HG02938 (cell line): Measurements from ENCODE around the gene ZNF19.
"Not testable (repeated sequence)": the region's sequence is repeated elsewhere in the genome, so short reads cannot be mapped to it uniquely, and the experiment has no call there.

Experiments
- ATAC-seq: cut with Tn5 transposase; IDR thresholded peaks from one replicate; pipeline ENCODE4 v1.9.1; 2021; ENCODE audit warnings: mild to moderate bottlenecking, moderate library complexity; ENCODE audit not compliant: unreplicated experiment

The ZNF19 gene

DNA sequence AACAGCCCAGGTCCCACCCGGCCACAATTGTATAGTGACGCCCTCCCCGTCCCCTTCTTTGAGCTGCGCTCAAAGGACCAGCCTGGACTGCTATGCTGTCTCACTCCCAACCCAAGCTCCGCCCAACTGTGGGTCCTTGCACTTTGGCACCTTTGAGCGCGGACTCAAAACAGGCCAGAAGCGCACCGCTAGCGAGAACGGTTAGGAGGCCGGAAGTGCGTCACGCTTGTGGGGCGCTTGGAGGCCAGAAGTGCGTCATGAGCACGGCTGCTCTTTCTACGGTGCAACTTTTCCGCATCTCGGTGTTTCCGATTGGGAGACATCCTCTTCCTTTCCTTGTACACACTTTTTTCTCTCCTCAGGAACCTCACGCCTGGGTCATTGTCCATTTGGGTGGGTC is at the start of gene ZNF19:
TSS of gene ZNF19 (minus strand) at position 203 of the 400 bp plus-strand sequence. CDS start 7,210 bp downstream, outside the sequence.
- ATAC-seq: no peak

DNA sequence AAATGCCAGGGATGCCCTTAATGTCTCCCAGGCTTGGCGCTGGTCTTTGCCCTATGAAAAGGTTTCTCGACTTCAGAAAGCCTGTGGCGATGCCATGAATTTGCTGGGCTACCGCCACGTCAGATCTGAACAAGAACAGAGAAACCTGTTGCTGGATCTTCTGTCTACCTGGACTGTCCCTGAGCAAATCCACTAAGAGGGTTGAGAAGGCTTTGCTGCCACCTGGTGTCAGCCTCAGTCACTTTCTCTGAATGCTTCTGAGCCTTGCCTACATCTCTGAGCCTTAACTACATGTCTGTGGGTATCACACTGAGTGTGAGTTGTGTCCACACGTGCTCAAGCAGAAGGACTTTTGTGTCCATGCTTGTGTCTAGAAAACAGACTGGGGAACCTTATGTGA is 48.5 kb upstream of the ZNF19 start:
- no peak for ATAC-seq

DNA sequence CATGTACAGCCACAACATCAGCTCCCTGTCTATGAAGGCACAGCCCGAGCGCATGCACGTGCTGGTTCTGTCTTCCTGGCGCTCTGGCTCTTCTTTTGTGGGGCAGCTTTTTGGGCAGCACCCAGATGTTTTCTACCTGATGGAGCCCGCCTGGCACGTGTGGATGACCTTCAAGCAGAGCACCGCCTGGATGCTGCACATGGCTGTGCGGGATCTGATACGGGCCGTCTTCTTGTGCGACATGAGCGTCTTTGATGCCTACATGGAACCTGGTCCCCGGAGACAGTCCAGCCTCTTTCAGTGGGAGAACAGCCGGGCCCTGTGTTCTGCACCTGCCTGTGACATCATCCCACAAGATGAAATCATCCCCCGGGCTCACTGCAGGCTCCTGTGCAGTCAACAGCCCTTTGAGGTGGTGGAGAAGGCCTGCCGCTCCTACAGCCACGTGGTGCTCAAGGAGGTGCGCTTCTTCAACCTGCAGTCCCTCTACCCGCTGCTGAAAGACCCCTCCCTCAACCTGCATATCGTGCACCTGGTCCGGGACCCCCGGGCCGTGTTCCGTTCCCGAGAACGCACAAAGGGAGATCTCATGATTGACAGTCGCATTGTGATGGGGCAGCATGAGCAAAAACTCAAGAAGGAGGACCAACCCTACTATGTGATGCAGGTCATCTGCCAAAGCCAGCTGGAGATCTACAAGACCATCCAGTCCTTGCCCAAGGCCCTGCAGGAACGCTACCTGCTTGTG is 47.8 kb upstream of the ZNF19 start:
- ATAC-seq: no peak

DNA sequence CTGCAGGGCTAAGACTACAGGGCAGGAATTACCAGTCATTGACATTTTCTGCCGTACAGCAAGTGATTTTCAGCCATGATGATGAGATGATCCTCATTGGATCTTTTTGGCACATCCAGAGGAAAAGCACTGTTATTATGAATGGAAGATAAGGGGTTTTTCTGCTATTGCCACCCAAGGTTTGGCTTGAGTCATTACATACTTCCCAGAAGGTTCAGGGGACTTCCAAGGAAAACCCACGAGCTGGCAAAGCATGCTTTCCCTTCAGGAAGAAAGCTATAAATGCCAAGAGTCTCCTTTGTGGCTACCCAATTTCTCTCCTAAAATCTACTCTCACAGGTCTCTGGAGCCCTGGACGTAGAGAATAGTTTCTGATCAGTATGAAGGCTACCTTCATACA is 43.2 kb upstream of the ZNF19 start:
- ATAC-seq: no peak

DNA sequence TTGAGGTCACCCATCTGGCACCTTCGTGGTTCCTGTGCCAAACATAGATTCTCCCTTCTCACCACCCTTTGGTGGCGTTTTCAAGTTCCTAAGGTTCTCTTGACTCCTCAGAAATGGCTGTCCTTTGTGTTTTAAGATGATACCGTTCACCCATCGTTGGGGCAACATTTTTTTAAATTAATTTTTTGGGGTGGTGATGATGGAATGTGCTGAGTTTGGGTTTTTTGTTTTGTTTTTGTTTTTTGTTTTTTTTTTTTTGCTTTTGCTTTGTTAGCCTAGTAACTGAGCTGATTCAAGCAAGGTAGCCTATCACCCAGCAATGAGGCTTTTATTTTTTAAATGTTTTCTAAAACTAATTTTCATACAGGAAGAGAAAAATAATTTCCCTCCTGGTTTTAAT is 39.7 kb upstream of the ZNF19 start:
- no peak for ATAC-seq

DNA sequence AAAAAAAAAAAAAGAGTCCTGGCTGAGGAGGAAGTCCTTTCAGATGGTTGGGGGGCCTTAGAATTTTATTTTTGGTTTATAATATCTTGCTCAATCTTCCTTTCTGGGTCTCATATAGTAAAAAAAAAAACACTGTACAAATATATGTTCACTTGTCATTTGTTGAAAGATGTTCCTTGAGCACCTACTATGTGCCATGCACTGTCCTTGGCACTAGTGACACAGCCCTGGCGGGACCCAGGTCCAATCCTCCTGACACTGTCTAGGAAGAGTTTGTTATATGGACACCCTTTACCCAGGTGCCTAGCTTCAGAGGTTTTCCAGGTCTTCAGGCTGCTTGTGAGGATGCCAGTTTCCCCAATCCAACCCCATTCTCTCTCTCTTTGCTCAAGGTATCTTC is 39.1 kb upstream of the ZNF19 start:
- no peak for ATAC-seq

DNA sequence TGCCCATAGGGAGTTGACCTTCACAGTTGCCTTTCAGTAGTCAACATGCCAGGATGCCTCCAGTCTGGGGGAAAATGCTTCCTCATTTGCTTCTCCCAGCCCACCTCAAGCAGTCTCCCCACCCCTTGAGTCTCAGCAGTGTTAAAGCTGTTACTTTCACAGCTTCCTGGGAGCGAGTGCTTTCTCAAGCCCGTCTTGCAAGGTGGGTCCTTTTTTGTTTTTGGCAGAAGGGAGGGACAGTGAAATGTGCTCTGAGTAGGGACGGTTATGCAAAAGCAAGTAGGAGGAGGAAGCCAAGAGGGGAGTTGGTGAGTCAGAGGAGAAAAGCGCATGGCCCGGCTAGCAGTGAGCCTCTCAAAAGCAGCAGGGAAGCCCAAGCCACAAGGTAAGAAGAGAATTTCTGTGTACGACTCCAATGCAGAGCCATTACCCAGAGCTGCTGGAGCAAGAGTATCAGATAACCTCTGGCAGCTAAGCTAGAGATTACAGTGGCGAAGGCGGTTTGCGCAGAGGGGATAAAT is 37.0 kb upstream of the ZNF19 start, which contains the start of gene CHST4:
TSS of gene CHST4 (plus strand) at position 316 of the 521 bp plus-strand sequence. CDS start 10,252 bp downstream, outside the sequence.
- no peak for ATAC-seq

DNA sequence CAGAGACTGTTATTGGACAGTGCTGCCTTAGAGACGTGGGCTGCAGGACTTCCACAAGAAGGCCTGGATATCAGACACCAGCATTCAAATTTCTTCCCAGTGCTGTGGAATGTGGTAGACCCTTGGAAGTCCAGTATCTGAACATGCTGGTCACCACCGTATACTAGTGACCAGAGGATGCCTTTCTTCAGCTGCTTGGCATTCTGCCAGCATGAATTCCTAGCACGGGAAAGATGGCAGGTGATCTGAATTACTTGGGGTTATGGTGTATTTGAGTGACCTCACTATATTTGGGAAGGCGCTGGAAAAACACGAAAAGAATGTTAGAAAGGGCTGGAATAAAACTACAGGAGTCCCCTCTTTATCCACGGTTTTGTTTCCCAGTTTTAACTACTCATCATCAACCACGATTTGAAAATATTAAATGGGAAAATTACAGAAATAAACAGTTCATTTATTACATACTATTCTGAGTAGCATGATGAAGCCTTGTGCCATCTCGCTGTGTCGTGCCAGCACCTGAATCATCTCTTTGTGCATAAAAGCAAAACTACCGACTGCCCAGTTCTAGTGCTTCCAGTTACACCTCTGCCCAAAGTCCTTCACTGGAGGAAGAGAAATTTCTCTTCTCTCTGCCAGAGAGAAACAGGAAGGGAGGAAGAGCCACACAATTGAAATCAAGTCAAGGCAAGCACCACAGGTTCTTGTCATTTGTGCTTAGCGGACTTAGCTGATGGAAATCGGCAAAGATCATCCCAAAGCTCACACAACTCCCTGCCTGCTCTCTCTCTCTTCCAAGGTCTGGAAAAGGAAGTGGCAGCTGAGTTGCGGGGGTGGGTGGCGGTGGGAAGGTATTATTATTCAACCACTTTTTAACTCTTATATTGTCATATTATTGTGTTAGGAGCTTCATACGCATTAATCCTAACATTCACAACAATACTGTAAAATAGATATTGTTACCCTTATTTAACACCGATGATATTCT is 35.7 kb upstream of the ZNF19 start:
- no peak for ATAC-seq

DNA sequence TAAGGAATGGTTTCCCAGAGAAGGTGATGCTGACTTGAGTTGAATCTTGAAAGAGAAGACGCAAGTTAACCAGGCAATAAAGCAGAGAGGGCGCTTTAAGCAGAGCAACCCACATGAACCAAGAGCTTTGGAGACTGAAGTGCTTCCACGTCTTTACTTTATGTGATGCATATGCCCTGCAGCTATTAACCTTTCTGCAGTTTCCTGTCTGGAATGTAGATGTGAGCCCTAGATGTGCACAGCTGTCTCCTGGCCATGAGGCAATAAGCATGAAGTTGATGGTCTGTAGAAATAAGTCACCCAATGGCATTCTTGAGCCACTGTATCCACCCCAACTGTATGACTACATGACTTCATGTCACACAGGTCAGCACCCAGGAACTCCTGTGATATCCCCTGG is 31.4 kb upstream of the ZNF19 start:
- ATAC-seq: no peak

DNA sequence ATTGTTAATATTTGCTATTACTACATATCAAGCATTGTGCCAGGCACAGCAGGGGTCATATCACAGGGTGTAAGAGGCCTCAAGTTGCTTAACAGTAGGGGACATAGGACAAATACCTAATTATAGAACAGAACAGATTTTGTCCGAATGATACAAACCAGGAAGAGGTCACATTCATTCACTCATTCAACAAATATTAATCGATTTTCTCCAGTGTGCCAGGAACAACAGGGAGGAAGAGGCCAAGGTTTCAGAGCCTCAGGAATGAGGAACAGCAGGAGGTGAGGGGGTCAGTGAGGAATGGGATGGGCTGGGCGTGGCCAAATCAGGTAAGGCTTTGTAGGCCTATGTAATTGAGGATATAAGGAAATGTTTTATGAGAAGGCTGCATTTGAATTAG is 25.9 kb upstream of the ZNF19 start:
- ATAC-seq: no peak

DNA sequence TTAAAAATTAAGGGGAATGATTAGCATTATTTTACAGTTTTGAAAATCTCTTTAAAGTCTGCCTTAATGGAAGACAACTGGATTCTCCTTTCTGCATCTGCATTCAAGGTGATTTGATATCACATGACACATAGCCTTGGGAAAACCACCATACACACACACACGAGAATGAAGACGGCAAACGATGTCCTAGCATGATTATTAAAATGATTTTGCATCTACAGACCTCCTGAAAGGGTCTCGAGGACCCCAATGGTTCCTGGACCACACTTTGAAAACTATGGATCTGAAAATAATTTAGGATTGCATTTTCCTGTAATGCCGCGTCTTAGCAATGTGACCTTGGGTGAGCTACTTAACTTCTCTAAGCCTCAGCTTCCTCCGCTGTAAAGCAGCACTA is 25.4 kb upstream of the ZNF19 start:
- no peak for ATAC-seq

DNA sequence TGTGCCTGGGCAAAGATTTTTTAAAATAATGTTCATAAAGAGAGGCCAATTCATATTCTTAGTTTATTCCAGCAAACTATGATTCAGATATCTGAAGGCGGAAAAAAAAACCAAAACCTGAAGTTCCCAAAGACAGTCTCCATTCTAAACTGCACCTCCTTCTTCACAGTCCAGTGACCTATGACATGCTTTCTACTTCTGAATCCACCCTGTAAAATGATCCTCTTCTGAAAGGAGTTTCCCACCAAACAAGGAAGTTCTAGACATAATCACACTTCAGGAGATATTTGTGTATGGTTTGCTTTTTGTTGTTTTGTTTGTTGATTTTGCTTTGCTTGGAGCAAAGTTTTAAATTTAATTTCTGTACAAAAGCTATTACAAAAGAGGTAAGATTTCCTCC is 24.2 kb upstream of the ZNF19 start:
- ATAC-seq: no peak

DNA sequence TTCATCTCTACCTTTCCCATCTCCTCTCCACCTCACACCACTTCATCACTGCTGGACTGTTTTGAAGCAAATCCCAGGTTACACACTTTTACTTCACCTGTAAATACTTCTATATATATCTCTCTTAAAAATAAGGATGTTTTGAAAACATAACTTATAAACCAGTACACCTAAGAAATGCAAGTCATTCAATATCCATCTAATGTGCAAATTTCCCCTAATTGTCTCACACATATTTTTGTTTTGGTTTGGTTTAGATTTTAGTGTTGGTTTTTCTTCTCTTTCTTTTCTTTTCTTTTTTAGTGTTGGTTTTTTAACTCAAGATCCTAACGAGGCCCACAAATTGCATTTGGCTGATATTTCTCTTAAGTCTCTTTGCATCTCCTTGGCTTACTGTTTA is 17.9 kb upstream of the ZNF19 start:
- no peak for ATAC-seq

DNA sequence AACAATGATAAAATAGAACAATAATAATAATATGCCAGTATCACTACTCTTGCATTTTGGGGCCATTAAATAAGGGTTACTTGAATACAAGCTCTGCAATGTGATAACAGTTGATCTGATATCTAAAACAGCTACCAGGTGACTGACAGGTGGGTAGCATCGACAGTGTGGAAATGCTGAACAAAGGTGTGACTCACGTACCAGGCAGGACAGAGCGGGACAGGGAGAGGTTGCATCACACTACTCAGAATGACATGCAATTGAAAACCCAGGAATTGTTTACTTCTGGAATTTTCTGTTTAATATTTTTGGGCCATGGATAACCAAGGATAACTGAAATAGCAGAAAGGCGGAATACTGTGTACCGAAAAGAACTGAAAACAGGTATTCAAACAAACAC is 15.8 kb upstream of the ZNF19 start:
- ATAC-seq: no peak

DNA sequence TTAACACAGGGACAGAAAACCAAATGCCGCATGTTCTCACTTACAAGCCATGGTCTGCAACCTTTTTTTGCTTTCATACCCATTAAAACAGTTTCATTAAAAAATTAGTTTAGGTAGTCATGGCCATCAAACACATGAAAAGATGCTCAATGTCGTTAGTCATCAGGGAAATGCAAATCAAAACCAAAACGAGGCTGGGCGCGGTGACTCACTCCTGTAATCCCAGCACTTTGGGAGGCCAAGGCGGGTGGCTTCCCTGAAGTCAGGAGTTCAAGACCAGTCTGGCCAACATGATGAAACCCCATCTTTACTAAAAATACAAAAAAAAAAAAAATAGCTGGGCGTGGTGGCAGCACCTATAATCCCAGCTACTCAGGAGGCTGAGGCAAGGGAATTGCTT is 14.9 kb upstream of the ZNF19 start:
- not testable (repeated sequence) for ATAC-seq

DNA sequence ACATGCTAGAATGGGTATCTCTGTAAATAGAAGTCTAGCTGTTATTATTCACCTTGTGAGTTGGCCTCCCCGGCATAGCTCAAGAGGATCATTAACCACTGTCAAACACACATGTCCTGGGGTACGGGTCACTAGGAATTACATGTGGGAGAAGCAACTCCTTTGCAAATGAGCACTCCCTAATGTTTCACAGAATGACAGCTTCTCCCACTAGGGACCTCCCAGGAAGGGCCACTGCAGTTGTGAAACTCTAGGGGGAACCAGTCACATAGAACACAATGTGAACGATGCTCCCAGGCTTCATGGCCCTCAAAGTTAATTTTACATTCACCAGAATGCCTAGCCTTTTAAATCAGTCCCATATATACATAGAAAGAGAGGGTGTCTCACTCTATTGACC is 12.4 kb upstream of the ZNF19 start:
- ATAC-seq: no peak

DNA sequence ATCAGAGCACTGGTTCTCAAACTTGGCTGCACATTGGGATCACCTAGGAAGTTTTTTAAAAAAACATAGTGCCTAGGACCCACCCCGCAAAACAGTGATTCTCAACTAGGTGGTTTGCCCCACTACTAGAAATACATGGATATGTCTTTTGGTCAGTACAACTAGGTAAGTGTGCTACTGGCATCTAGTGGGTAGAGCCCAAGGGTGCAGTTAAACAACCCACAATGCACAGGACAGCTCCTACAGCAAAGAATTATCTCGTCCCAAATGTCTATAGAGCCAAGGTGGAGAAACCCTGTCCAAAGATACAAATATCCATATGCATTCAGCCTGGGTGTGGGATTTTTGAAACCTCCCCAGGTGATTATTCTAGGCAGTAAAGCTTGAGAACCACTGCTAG is 11.8 kb upstream of the ZNF19 start:
- ATAC-seq: no peak

DNA sequence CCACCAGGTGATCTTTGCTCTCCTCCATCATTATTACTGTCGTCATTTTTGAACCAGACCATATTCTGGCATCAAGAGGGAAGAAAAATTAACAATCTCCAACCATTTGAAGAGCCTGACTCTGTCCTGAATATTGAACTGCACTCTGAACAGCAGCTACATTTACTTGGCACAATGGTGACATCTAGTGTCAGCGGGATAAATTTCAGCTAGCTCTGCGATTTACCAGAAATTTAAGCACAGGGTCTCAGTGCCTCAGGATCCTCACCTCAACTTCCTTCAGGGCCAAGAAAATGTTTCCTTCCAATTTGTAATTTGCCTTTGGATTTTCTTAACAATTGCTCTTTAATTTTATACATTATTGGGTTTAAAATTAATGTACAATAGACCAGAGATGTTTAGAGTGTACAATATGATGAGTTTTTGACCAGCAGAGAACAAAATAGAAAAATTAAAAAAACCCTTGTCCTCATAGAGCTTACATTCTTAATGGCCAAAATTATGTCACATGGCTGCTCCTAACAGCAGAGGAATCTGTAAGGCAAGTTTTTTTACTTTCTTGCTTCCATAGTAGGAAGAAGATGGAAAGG is 10.7 kb upstream of the ZNF19 start:
- no peak for ATAC-seq

DNA sequence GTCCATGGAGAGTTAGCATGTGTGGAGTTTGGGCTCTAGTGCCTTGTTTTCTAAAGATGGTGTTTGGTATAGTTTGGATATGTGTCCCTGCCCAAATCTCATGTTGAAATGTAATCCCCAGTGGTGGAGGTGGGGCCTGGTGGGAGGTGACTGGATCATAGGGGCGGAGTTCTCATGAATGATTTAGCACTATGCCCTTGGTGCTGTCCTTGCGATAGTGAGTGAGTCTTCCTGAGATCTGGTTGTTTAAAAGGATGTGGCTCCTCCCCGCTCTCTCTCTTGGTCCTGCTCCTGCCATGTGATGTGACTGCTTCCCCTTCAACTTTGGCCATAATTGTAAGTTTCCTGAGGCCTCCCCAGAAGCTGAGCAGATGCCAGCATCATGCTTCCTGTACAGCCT is 8.9 kb upstream of the ZNF19 start:
- ATAC-seq: no peak

DNA sequence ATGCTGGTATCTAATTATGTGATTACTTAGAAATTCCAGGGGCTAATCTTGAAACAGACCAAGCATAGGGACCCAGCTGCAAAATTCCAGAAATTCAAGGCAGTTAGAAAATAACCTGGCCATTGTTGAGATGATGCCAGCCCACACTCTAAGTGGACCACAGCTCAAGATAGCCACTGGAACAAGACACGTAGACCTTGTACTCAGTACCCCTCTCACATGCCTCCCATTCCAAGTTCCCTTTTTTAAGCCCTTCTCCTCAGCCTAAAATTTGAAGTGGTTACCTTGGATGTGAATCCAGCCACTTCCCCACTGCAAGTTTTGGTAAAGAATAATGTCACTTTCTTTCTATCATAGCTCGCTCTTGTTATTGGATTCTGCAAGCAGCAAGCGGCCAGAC is 4.1 kb upstream of the ZNF19 start:
- ATAC-seq: no peak

DNA sequence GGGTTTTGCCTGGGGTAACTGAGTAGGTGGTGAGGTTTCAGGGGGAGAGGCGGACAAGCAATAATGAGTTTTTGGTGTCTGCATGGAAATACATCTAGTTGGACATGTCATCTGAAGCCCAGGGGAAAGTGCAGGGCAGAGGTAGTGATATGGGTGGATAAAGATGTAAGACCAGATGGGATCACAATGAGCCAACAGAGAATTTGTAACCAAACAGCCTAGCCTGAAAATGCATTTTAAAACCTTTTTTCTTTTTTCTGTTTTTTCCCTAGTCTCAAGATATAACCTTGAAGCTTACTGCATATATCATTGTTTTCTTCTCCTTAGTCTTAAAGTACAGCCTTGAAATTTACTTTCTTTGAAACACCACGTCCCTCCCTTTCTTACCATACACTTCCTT is 3.7 kb upstream of the ZNF19 start:
- no peak for ATAC-seq
